GM12878 (cell line): ENCODE measurements around the gene LYL1. TPM values are rescaled to one million over a fixed set of nuclear protein-coding genes. Genes with fewer than 3 reads are reported as not detected.

Experiments
- BACH1 ChIP-seq: fragments of 450-650 bp; IDR thresholded peaks from 2 replicates; pipeline ENCODE4 v1.6.1; 2017; ENCODE audit warnings: mild to moderate bottlenecking, borderline replicate concordance
- BRCA1 ChIP-seq: IDR thresholded peaks from 2 replicates; pipeline ENCODE4 v1.6.1; 2011; ENCODE audit warnings: low read depth, low read length, improper control_type of control experiment
- CBFB ChIP-seq: IDR thresholded peaks from 2 replicates; pipeline ENCODE4 v1.6.1; 2016; ENCODE audit warnings: antibody characterized with exemption, low read depth
- CHD2 ChIP-seq: IDR thresholded peaks from 2 replicates; pipeline ENCODE4 v1.6.1; 2011; ENCODE audit warnings: low read depth, low read length, improper control_type of control experiment, borderline replicate concordance
- CHD4 ChIP-seq: fragments of 200-600 bp; sonication (generic); IDR thresholded peaks from 2 replicates; pipeline ENCODE4 v1.6.1; 2016; ENCODE audit warnings: mild to moderate bottlenecking
- CREB1 ChIP-seq: IDR thresholded peaks from 2 replicates; pipeline ENCODE4 v1.6.1; 2012; ENCODE audit warnings: low read depth, mild to moderate bottlenecking, inconsistent platforms
- DPF2 ChIP-seq: fragments of 450-650 bp; IDR thresholded peaks from 2 replicates; pipeline ENCODE4 v1.6.1; 2017; ENCODE audit warnings: mild to moderate bottlenecking
- EGR1 ChIP-seq, 2 experiments: IDR thresholded peaks; 1 replicate in 1 of 2; 2 replicates in 1 of 2; pipeline ENCODE4 v1.6.1; 2011 to 2012; ENCODE audit warnings: low read depth in 2 of 2, low read length in 2 of 2, borderline replicate concordance in 1 of 2, mild to moderate bottlenecking in 1 of 2, moderate library complexity in 1 of 2
- EP300 ChIP-seq, 2 experiments: fragments of 150-350 bp in 1 of 2; IDR thresholded peaks; 2 replicates each; pipeline ENCODE4 v1.6.1; 2011 to 2012; ENCODE audit warnings: low read depth in 2 of 2, low read length in 2 of 2, borderline replicate concordance in 1 of 2, improper control_type of control experiment in 1 of 2, inconsistent platforms in 1 of 2; ENCODE audit not compliant: control insufficient read depth in 1 of 2
- FOXK2 ChIP-seq: fragments of 450-650 bp; IDR thresholded peaks from 2 replicates; pipeline ENCODE4 v1.6.1; 2017; ENCODE audit warnings: mild to moderate bottlenecking, moderate library complexity
- HCFC1 ChIP-seq: fragments of 150-350 bp; IDR thresholded peaks from 2 replicates; pipeline ENCODE4 v1.6.1; 2014; ENCODE audit warnings: low read length
- HDAC2 ChIP-seq: fragments of 200-600 bp; sonication (generic); IDR thresholded peaks from 2 replicates; pipeline ENCODE4 v1.6.1; 2017
- HDGF ChIP-seq: fragments of 450-650 bp; IDR thresholded peaks from 2 replicates; pipeline ENCODE4 v1.6.1; 2016; ENCODE audit warnings: antibody characterized with exemption
- IKZF1 ChIP-seq: fragments of 450-650 bp; conservative IDR thresholded peaks from 2 replicates; pipeline ENCODE4 v1.6.1; 2017; ENCODE audit warnings: antibody characterized with exemption, mild to moderate bottlenecking
- IKZF2 ChIP-seq, 2 experiments: fragments of 450-650 bp; IDR thresholded peaks; 2 replicates each; pipeline ENCODE4 v1.6.1; 2017; ENCODE audit warnings: mild to moderate bottlenecking in 2 of 2, moderate library complexity in 2 of 2
- JUND ChIP-seq: IDR thresholded peaks from 2 replicates; pipeline ENCODE4 v1.6.1; 2012; ENCODE audit warnings: low read depth, mild to moderate bottlenecking, low read length, improper control_type of control experiment, moderate library complexity
- KDM1A ChIP-seq: fragments of 200-600 bp; sonication (generic); IDR thresholded peaks from 2 replicates; pipeline ENCODE4 v1.6.1; 2016; ENCODE audit warnings: borderline replicate concordance
- LARP7 ChIP-seq: fragments of 450-650 bp; IDR thresholded peaks from 2 replicates; pipeline ENCODE4 v1.6.1; 2017; ENCODE audit warnings: mild to moderate bottlenecking
- MEF2B ChIP-seq: fragments of 450-650 bp; IDR thresholded peaks from 2 replicates; pipeline ENCODE4 v1.6.1; 2018; ENCODE audit warnings: mild to moderate bottlenecking, moderate library complexity; ENCODE audit not compliant: partially characterized antibody, poor library complexity, severe bottlenecking
- MTA2 ChIP-seq: fragments of 450-650 bp; IDR thresholded peaks from 2 replicates; pipeline ENCODE4 v1.6.1; 2016; ENCODE audit warnings: low read depth, mild to moderate bottlenecking, moderate library complexity
- NFIC ChIP-seq: IDR thresholded peaks from 2 replicates; pipeline ENCODE4 v1.6.1; 2012; ENCODE audit warnings: low read depth, mild to moderate bottlenecking, inconsistent platforms, low read length, moderate library complexity
- NFXL1 ChIP-seq: fragments of 450-650 bp; IDR thresholded peaks from 2 replicates; pipeline ENCODE4 v1.6.1; 2017; ENCODE audit warnings: antibody characterized with exemption, mild to moderate bottlenecking, borderline replicate concordance
- NFYB ChIP-seq: IDR thresholded peaks from 2 replicates; pipeline ENCODE4 v1.6.1; 2011; ENCODE audit warnings: low read depth, mild to moderate bottlenecking, low read length, improper control_type of control experiment, moderate library complexity; ENCODE audit not compliant: insufficient read depth
- NR2F1 ChIP-seq: fragments of 450-650 bp; conservative IDR thresholded peaks from 2 replicates; pipeline ENCODE4 v1.6.1; 2017; ENCODE audit warnings: mild to moderate bottlenecking
- POLR2AphosphoS2 ChIP-seq: IDR thresholded peaks from 2 replicates; pipeline ENCODE4 v1.6.1; 2011; ENCODE audit warnings: low read depth, mild to moderate bottlenecking, low read length, improper control_type of control experiment, moderate library complexity
- POU2F2 ChIP-seq: IDR thresholded peaks from 3 replicates; pipeline ENCODE4 v1.6.1; 2011; ENCODE audit warnings: low read depth, mild to moderate bottlenecking, low read length, borderline replicate concordance
- RAD21 ChIP-seq: IDR thresholded peaks from 2 replicates; pipeline ENCODE4 v1.6.1; 2011; ENCODE audit warnings: mild to moderate bottlenecking, low read depth, low read length, moderate library complexity; ENCODE audit not compliant: insufficient read depth
- SIN3A ChIP-seq: IDR thresholded peaks from 2 replicates; pipeline ENCODE4 v1.6.1; 2012; ENCODE audit warnings: low read depth, low read length, improper control_type of control experiment
- TCF12 ChIP-seq: IDR thresholded peaks from 2 replicates; pipeline ENCODE4 v1.6.1; 2011; ENCODE audit warnings: low read depth, mild to moderate bottlenecking, low read length
- TCF7 ChIP-seq: IDR thresholded peaks from 2 replicates; pipeline ENCODE4 v1.6.1; 2014; ENCODE audit warnings: antibody characterized with exemption, borderline replicate concordance
- YBX1 ChIP-seq: fragments of 450-650 bp; IDR thresholded peaks from 2 replicates; pipeline ENCODE4 v1.6.1; 2016; ENCODE audit warnings: antibody characterized with exemption
- ZNF24 ChIP-seq: fragments of 450-650 bp; IDR thresholded peaks from 2 replicates; pipeline ENCODE4 v1.6.1; 2017; ENCODE audit warnings: antibody characterized with exemption, mild to moderate bottlenecking
- polyA plus RNA-seq, 11 experiments: library from polyadenylated mRNA; depleted of rRNA in 4 of 11; unstranded in 6 of 11; stranded (reverse) in 5 of 11; fragments of >200 nt; fragmentation: Nextera tagmentation in 4 of 11; fragmentation: Illumina TruSeq in 1 of 11; extraction: Ambion mirVana in 4 of 11; extraction: Trizol in 1 of 11; gene quantifications; 1 replicate in 1 of 11; 2 replicates in 10 of 11; pipeline versions ENCODE4 v1.2.1 to v1.2.3, GENCODE V29; 2011 to 2016; ENCODE audit warnings: inconsistent platforms in 2 of 11, missing spikeins in 2 of 11, low read depth in 1 of 11
- total RNA-seq, 4 experiments: library from RNA; depleted of rRNA in 3 of 4; stranded (reverse); fragments of >200 nt in 3 of 4; fragmentation: Illumina TruSeq in 1 of 4; extraction: Trizol in 1 of 4; gene quantifications; 2 replicates each; pipeline versions ENCODE4 v1.2.1 to v1.2.3, GENCODE V29; 2013 to 2021
- TF ChIP-seq, protein P1 (sequence below): IDR thresholded peaks from 2 replicates; pipeline ENCODE4 v1.6.1; 2012; ENCODE audit warnings: low read depth, low read length, improper control_type of control experiment

The LYL1 gene
- total and polyA plus RNA-seq, 10 of the 15 experiments (the other 5 are each of a cell fraction or from before 2014, with no cell fraction given) = 0.10 to 34.8 (median 4.4) TPM

DNA sequence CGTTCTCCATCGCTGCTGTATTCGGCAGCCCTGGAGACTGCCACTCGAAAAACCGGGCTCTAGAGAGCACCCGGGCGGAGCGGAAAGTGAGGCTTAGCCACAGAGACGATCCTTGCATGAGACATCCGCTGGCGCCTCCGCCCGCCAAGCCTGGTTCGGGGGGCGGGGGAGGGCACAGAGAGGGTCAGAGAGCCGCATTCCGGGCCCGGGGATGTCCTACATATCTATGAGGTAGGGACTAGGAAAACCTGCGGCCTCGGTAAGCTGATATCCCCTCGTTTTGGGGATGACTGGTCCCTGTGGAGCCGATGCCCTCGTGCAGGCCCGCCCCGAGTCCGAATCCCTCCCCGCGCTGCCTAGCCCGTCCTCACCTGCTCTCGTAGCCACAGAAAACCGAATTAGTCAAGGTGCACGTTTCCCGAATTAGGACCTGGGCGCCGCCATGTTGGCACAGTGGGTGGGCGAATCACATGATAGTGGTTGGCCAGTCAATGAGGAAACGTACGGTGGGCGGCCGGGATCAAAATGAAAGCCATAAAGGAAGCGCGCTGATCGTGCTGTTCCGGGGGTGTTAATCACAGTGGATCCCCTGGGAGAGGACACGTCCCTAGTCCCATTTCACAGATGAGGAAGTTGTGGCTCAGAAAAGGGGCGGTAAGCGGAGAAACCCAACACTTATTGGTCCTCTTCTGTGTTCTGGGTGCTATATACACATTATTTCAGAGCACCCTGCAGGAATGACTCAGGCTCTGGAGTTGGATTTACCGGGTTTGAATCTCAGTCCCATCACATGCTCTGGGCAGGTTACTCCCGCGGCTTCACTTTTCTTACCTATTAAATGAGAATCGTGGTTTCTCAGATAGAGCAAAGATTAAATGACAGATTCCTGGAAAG lies 13.9 kb upstream of the LYL1 start, which contains the start of gene TRMT1 (continued):
- no peak for TF ChIP-seq JUND
- TF ChIP-seq SIN3A = peak; percentile 100
- TF ChIP-seq, protein P1, sequence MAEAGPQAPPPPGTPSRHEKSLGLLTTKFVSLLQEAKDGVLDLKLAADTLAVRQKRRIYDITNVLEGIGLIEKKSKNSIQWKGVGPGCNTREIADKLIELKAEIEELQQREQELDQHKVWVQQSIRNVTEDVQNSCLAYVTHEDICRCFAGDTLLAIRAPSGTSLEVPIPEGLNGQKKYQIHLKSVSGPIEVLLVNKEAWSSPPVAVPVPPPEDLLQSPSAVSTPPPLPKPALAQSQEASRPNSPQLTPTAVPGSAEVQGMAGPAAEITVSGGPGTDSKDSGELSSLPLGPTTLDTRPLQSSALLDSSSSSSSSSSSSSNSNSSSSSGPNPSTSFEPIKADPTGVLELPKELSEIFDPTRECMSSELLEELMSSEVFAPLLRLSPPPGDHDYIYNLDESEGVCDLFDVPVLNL = no peak
- peak; percentile 77 for TF ChIP-seq NFYB
- TF ChIP-seq IKZF2 (IDR thresholded peaks at IDR 0.05) = peak; percentile 90 to 93
- TF ChIP-seq KDM1A = 0 out of 2 replicates have a peak, but pooled peaks have one; percentile 67
- TF ChIP-seq POLR2AphosphoS2 = no peak
- peak; percentile 36 to 89 for TF ChIP-seq EGR1 (IDR thresholded peaks at IDR 0.05; ENCODE audit: borderline replicate concordance in 1 of 2, low read depth in 2 of 2, low read length in 2 of 2)
- no peak; the same call in 1 of the 2 replicates for TF ChIP-seq LARP7
- TF ChIP-seq NFIC = peak; percentile 86
- TF ChIP-seq NFXL1 = 0 out of 2 replicates have a peak, but pooled peaks have one; percentile 22
- TF ChIP-seq RAD21 = no peak
- peak in 1 of 2 experiments; percentile 37; a peak in 1 of 4 replicates for TF ChIP-seq EP300 (IDR thresholded peaks at IDR 0.05; ENCODE audit: borderline replicate concordance in 1 of 2, control insufficient read depth in 1 of 2, low read depth in 2 of 2, low read length in 2 of 2)
- TF ChIP-seq CHD2 = peak; percentile 80; the same call in 1 of the 2 replicates
- TF ChIP-seq TCF12 = 0 out of 2 replicates have a peak, but pooled peaks have one; percentile 32
- no peak for TF ChIP-seq HDGF
- peak; percentile 62 for TF ChIP-seq CREB1
- TF ChIP-seq BRCA1 = no peak
- TF ChIP-seq YBX1 = 0 out of 2 replicates have a peak, but pooled peaks have one; percentile 42
- TF ChIP-seq HCFC1 = peak; percentile 82
- TF ChIP-seq IKZF1 = peak; percentile 96
- no peak for TF ChIP-seq TCF7
- TF ChIP-seq MEF2B = peak; percentile 99
- TF ChIP-seq CHD4 = 0 out of 2 replicates have a peak, but pooled peaks have one; percentile 55
- TF ChIP-seq POU2F2 = peak; percentile 58; the same call in 1 of the 3 replicates
- TF ChIP-seq HDAC2 = peak; percentile 94; the same call in 1 of the 2 replicates
- TF ChIP-seq FOXK2 = peak; percentile 65; the same call in 1 of the 2 replicates
- peak; percentile 93 for TF ChIP-seq CBFB
- no peak for TF ChIP-seq DPF2
- TF ChIP-seq ZNF24 = peak; percentile 58
- TF ChIP-seq BACH1 = no peak
- peak; percentile 56 for TF ChIP-seq MTA2
- no peak for TF ChIP-seq NR2F1
